22Rv1 (cell line): ENCODE results near the gene RPP30.

Source experiments
- CTCF ChIP-seq: fragments of 450-650 bp; IDR thresholded peaks from 2 replicates; pipeline ENCODE4 v1.5.1; 2017; ENCODE audit warnings: mild to moderate bottlenecking
- ZFX ChIP-seq: fragments of 450-650 bp; IDR thresholded peaks from 2 replicates; pipeline ENCODE4 v1.6.1; 2017; ENCODE audit warnings: antibody characterized with exemption, borderline replicate concordance

GRCh38 chr10:90937645-90938258 is 66.0 kb downstream of the RPP30 start:
- TF ChIP-seq CTCF = no peak
- no peak for TF ChIP-seq ZFX
